Kidney (tissue), 14 donors: ENCODE measurements around the gene TCEA3. TPM values are rescaled to one million over a fixed set of nuclear protein-coding genes. Genes with fewer than 3 reads are reported as not detected.
"Not testable (repeated sequence)": the region's sequence is repeated elsewhere in the genome, so short reads cannot be mapped to it uniquely, and the experiment has no call there.

Experiments used
- DNase-seq, 5 donors: peaks; one replicate each; pipeline ENCODE4 v3.0.0-alpha.2; 2013 to 2020
- FAIRE-seq: peaks from 2 replicates; lab custom pipeline; 2012; peaks lifted over from hg19 to GRCh38; lab: Jason Lieb, UNC
- H3K27ac ChIP-seq, 2 donors: one replicate each; pipeline ENCODE4 v1.7.0; 2013; ENCODE audit warnings: low read depth in 2 of 2, low read length in 2 of 2, inconsistent platforms in 1 of 2
- H3K27me3 ChIP-seq: one replicate; pipeline ENCODE4 v1.7.1; 2013; ENCODE audit warnings: low read length, inconsistent platforms; ENCODE audit not compliant: control insufficient read depth, insufficient read depth
- H3K36me3 ChIP-seq, 3 donors: one replicate each; pipeline versions ENCODE4 v1.7.0 to v1.7.1; 2013; ENCODE audit warnings: low read length in 3 of 3, control low read depth in 1 of 3, inconsistent platforms in 1 of 3; ENCODE audit not compliant: insufficient read depth in 3 of 3, control insufficient read depth in 2 of 3
- H3K4me1 ChIP-seq, 3 donors: one replicate each; pipeline versions ENCODE4 v1.7.0 to v1.7.1; 2013; ENCODE audit warnings: low read length in 3 of 3, inconsistent platforms in 1 of 3, low read depth in 1 of 3; ENCODE audit not compliant: control insufficient read depth in 2 of 3, insufficient read depth in 2 of 3
- H3K4me3 ChIP-seq, 3 donors: one replicate each; pipeline versions ENCODE4 v1.7.0 to v1.8.1; 2013; ENCODE audit warnings: low read length in 3 of 3, control low read depth in 1 of 3, inconsistent platforms in 1 of 3
- H3K9ac ChIP-seq, 3 donors: one replicate each; pipeline versions ENCODE4 v1.7.0 to v1.7.1; 2013; ENCODE audit warnings: low read length in 3 of 3, control low read depth in 1 of 3, inconsistent platforms in 1 of 3
- H3K9me3 ChIP-seq, 3 donors: one replicate each; pipeline versions ENCODE4 v1.7.0 to v1.7.1; 2013; ENCODE audit warnings: low read length in 3 of 3, control low read depth in 1 of 3, inconsistent platforms in 1 of 3; ENCODE audit not compliant: control insufficient read depth in 2 of 3, insufficient read depth in 1 of 3
- intact Hi-C: fragments of 100-400 bp; cut with DNase I; formaldehyde crosslinking; loops from one replicate; pipeline ENCODE4 v1.11.1; 2022
- polyA plus RNA-seq: library from polyadenylated mRNA; stranded (reverse); fragments of 350-450 nt; fragmentation: Illumina TruSeq; extraction: RNeasy Lipid Tissue Mini Kit (QIAGEN cat#74804); gene quantifications from one replicate; pipeline ENCODE4 v1.2.3, GENCODE V29; 2014; ENCODE audit warnings: low read depth, low replicate concordance; ENCODE audit not compliant: insufficient read depth
- total RNA-seq: library from RNA; stranded (reverse); fragmentation: NEBNext Ultra II Directional; extraction: Animal tissue kit (Norgen Biotek cat#: 25700); gene quantifications from one replicate; pipeline ENCODE4 v1.2.1, GENCODE V29; 2021
- TF ChIP-seq, protein P1 (sequence below): IDR thresholded peaks from 3 replicates; pipeline ENCODE4 v1.5.1; 2012; ENCODE audit warnings: mild to moderate bottlenecking, moderate library complexity, borderline replicate concordance; ENCODE audit not compliant: insufficient read depth; ENCODE audit errors: extremely low read depth
- donor health status: control.
- donor health status: control.
- donor health status: control.
- donor health status: control.
- donor health status: control.
- donor health status: DM: yes; HTN: yes; CAD: no.
- donor health status: Normal renal cell carcinoma (clear cell type).

The TCEA3 gene
- total and polyA plus RNA-seq, 2 donors from 2014 or later, result 46.3 to 93.2 TPM

DNA sequence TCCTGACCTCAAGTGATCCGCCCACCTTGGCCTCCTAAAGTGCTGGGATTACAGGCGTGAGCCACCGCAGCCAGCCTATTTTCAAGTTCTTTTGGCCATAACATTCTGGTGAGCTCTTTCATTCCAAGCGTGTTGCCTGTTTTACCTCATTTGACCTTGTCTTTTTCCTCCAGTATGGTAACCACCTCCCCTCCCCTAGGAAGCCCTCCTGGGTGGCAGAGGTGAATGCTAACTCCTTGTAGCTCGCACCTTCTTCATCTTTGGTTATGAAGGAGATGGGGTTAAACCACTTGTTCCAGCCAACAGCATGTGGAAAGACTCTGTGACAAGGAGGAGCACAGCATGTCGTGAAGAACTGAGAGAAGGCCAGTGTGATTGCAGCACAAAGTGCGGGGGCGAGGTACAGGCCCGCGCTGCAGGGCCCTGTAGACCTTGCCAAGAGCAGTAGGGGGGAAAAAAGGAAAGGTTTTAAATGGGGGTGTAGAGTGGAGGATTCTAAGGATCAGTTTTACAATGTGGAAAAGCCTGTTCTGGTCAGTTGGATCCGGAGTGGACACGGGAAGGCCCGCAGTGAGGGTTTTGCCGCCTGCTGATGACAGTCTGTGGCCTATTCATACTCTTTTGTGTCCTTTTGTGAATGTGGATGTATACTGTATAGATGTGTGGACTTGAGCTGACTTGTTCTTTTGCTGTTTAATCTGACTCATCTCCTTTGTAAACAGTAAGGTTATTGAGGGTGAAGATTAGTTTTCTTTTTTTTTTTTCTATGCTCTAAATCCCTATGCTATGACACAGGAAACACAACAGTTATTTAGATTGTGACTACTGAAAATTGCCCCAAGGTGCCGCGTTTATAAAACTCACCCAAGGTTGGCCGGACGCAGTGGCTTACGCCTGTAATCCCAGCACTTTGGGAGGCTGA is 47.4 kb downstream of the TCEA3 start:
- peak overlapping the region; percentile 63 to 87 for H3K27ac ChIP-seq
- H3K4me3 ChIP-seq, result no peak overlapping the region
- H3K4me1 ChIP-seq, result peaks cover 0 to 7% (median 5%) of the 10 kb centered on the region in 3 donors
- intact Hi-C loops, result no loop called here
- no peak for FAIRE-seq
- H3K27me3 ChIP-seq, result no peaks in the 10 kb centered on the region
- TF ChIP-seq, protein P1, sequence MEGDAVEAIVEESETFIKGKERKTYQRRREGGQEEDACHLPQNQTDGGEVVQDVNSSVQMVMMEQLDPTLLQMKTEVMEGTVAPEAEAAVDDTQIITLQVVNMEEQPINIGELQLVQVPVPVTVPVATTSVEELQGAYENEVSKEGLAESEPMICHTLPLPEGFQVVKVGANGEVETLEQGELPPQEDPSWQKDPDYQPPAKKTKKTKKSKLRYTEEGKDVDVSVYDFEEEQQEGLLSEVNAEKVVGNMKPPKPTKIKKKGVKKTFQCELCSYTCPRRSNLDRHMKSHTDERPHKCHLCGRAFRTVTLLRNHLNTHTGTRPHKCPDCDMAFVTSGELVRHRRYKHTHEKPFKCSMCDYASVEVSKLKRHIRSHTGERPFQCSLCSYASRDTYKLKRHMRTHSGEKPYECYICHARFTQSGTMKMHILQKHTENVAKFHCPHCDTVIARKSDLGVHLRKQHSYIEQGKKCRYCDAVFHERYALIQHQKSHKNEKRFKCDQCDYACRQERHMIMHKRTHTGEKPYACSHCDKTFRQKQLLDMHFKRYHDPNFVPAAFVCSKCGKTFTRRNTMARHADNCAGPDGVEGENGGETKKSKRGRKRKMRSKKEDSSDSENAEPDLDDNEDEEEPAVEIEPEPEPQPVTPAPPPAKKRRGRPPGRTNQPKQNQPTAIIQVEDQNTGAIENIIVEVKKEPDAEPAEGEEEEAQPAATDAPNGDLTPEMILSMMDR, result no peak
- H3K9ac ChIP-seq, result peak overlapping the region in 1 of 3 donors; percentile 15
- peak in 2 of 5 donors; percentile 32 to 86 for DNase-seq
- no peaks in the 10 kb centered on the region for H3K9me3 ChIP-seq
- peaks cover 0 to 8% (median 0%) of the 10 kb centered on the region in 3 donors for H3K36me3 ChIP-seq

DNA sequence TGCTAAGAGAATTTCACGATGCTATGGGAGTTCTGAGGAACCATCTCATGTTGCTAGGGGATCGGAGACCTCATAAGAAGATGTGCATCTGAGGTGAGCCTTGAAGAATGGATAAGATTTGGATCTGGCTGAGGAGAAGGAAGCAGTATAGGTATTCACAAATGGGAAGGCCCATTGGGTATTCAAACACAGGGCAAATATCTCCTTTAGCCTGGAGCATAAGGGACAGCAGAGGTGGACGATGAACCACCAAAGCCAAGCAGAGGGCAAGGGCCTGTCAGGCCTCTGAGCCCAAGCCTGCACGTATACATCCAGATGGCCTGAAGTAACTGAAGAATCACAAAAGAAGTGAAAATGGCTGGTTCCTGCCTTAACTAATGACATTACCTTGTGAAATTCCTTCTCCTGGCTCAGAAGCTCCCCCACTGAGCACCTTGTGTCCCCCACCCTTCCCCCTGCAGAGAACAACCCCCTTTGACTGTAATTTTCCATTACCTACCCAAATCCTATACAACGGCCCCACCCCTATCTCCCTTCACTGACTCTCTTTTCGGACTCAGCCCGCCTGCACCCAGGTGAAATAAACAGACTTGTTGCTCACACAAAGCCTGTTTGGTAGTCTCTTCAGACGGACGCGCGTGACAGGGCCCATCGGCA is 50.3 kb downstream of the TCEA3 start:
- H3K9ac ChIP-seq, intact Hi-C loops, FAIRE-seq, H3K27ac ChIP-seq, H3K4me3 ChIP-seq, H3K9me3 ChIP-seq, H3K27me3 ChIP-seq, DNase-seq: not testable (repeated sequence)
- Histone ChIP-seq H3K36me3 (peaks cover 0 to 12% (median 0%) of the 10 kb centered on the region in 3 donors), H3K4me1 (peaks cover 12 to 27% (median 26%) of the 10 kb centered on the region in 3 donors)

- FAIRE-seq (no peak), DNase-seq (peak; percentile 48 to 73 (median 65))
- intact Hi-C loops, result no loop called here
- Histone ChIP-seq H3K4me3 (no peak overlapping the region), H3K9me3 (no peaks in the 10 kb centered on the region), H3K27me3 (no peaks in the 10 kb centered on the region), H3K9ac (peak overlapping the region in 1 of 3 donors; percentile 26), H3K27ac (peak overlapping the region in 1 of 2 donors; percentile 29), H3K4me1 (peaks cover 12 to 29% (median 27%) of the 10 kb centered on the region in 3 donors), H3K36me3 (peaks cover 0 to 10% (median 0%) of the 10 kb centered on the region in 3 donors)
- TF ChIP-seq, protein P1, result no peak
These were observed 52.3 kb downstream of the TCEA3 start for GRCh38 chr1:23371987-23372880.
